GM19025 (cell line): ENCODE results near the gene CARS2.
"Not testable (repeated sequence)": the region's sequence is repeated elsewhere in the genome, so short reads cannot be mapped to it uniquely, and the experiment has no call there.

Experiments
- ATAC-seq: cut with Tn5 transposase; IDR thresholded peaks from one replicate; pipeline ENCODE4 v1.9.1; 2021; ENCODE audit warnings: mild to moderate bottlenecking, low read depth, moderate library complexity; ENCODE audit not compliant: unreplicated experiment

CARS2 gene

GRCh38 chr13:110706570-110707372, 855 bp upstream of the CARS2 start:
- ATAC-seq: no peak

GRCh38 chr13:110705356-110705825, 525 bp downstream of the CARS2 start:
- ATAC-seq: no peak

GRCh38 chr13:110702591-110703526, 3.1 kb downstream of the CARS2 start:
- ATAC-seq: no peak

GRCh38 chr13:110702089-110702488, 3.8 kb downstream of the CARS2 start:
- no peak for ATAC-seq

GRCh38 chr13:110701061-110701460, 4.9 kb downstream of the CARS2 start:
- ATAC-seq: not testable (repeated sequence)

- ATAC-seq: no peak
Observed at GRCh38 chr13:110700641-110701040, 5.3 kb downstream of the CARS2 start.

- ATAC-seq: no peak
Observed at GRCh38 chr13:110700186-110700585, 5.7 kb downstream of the CARS2 start.

- no peak for ATAC-seq
Observed at GRCh38 chr13:110699148-110700145, 6.5 kb downstream of the CARS2 start.

- ATAC-seq: no peak
Observed at GRCh38 chr13:110698689-110699088, 7.2 kb downstream of the CARS2 start.

GRCh38 chr13:110697842-110698241, 8.1 kb downstream of the CARS2 start:
- no peak for ATAC-seq

GRCh38 chr13:110696776-110697175, 9.1 kb downstream of the CARS2 start:
- ATAC-seq: no peak

- ATAC-seq: not testable (repeated sequence)
Observed at GRCh38 chr13:110695774-110696173, 10.1 kb downstream of the CARS2 start.

GRCh38 chr13:110690516-110690915, 15.4 kb downstream of the CARS2 start:
- ATAC-seq: no peak

- no peak for ATAC-seq
Observed at GRCh38 chr13:110689711-110690110, 16.2 kb downstream of the CARS2 start.

- ATAC-seq: no peak
Observed at GRCh38 chr13:110689041-110689440, 16.9 kb downstream of the CARS2 start.

- ATAC-seq: no peak
Observed at GRCh38 chr13:110687736-110688135, 18.2 kb downstream of the CARS2 start.

- ATAC-seq: no peak
Observed at GRCh38 chr13:110685305-110686020, 20.5 kb downstream of the CARS2 start.

- ATAC-seq: no peak
Observed at GRCh38 chr13:110684388-110685056, 21.4 kb downstream of the CARS2 start.

GRCh38 chr13:110683921-110684320, 22.0 kb downstream of the CARS2 start:
- no peak for ATAC-seq
